ENCODE results near the gene SIGLEC10. TPM values are rescaled to one million over a fixed set of nuclear protein-coding genes. Genes with fewer than 3 reads are reported as not detected.

SIGLEC10 gene
- total RNA-seq, 1 donor from 2014 or later: not detected

GRCh38 chr19:51375504-51376221, 41.8 kb downstream of the SIGLEC10 start:
- no peak overlapping the region for H3K4me3 Mint-ChIP-seq
- no peaks in the 10 kb centered on the region for H3K36me3 Mint-ChIP-seq
- no peak for DNase-seq (ENCODE audit: low spot score in 2 of 2, unreplicated experiment in 2 of 2)
- no peaks in the 10 kb centered on the region for H3K9me3 Mint-ChIP-seq
- peaks cover 17% of the 10 kb centered on the region for H3K27me3 Mint-ChIP-seq (ENCODE audit: low read depth)
- H3K27ac Mint-ChIP-seq: no peak overlapping the region
- TF ChIP-seq CTCF (IDR thresholded peaks at IDR 0.05; ENCODE audit: unreplicated experiment): no peak
- H3K4me1 Mint-ChIP-seq: no peaks in the 10 kb centered on the region

- no peak within 1 kb of the TSS for H3K27ac Mint-ChIP-seq
- no peaks in the 10 kb centered on the region for H3K9me3 Mint-ChIP-seq
- no peak for TF ChIP-seq CTCF (IDR thresholded peaks at IDR 0.05; ENCODE audit: unreplicated experiment)
- no peak for DNase-seq (ENCODE audit: low spot score in 2 of 2, unreplicated experiment in 2 of 2)
- H3K4me3 Mint-ChIP-seq: no peak within 1 kb of the TSS
- H3K36me3 Mint-ChIP-seq: no peaks in the 10 kb centered on the region
- H3K4me1 Mint-ChIP-seq: peaks cover 5% of the 10 kb centered on the region
- peaks cover 19% of the 10 kb centered on the region for H3K27me3 Mint-ChIP-seq (ENCODE audit: low read depth)
These were observed 44.6 kb downstream of the SIGLEC10 start, which contains the start of gene NKG7 for GRCh38 chr19:51372649-51373504. TSS of gene NKG7 (minus strand) at chr19:51372654. CDS start at chr19:51372535, 119 bp downstream.

GRCh38 chr19:51372021-51372648, 45.3 kb downstream of the SIGLEC10 start:
- Mint-ChIP-seq H3K4me3 (no peak overlapping the region), H3K27ac (no peak overlapping the region), H3K4me1 (peaks cover 5% of the 10 kb centered on the region), H3K9me3 (no peaks in the 10 kb centered on the region), H3K36me3 (no peaks in the 10 kb centered on the region), H3K27me3 (ENCODE audit: low read depth) (peaks cover 19% of the 10 kb centered on the region)
- no peak for TF ChIP-seq CTCF (IDR thresholded peaks at IDR 0.05; ENCODE audit: unreplicated experiment)
- DNase-seq (ENCODE audit: low spot score in 2 of 2, unreplicated experiment in 2 of 2): no peak

GRCh38 chr19:51371186-51371690, 46.2 kb downstream of the SIGLEC10 start:
- Mint-ChIP-seq H3K9me3 (no peaks in the 10 kb centered on the region), H3K27ac (no peak overlapping the region), H3K36me3 (no peaks in the 10 kb centered on the region), H3K4me1 (peaks cover 5% of the 10 kb centered on the region), H3K27me3 (ENCODE audit: low read depth) (peaks cover 19% of the 10 kb centered on the region), H3K4me3 (no peak overlapping the region)
- DNase-seq (ENCODE audit: low spot score in 2 of 2, unreplicated experiment in 2 of 2): no peak
- TF ChIP-seq CTCF (IDR thresholded peaks at IDR 0.05; ENCODE audit: unreplicated experiment): no peak

- H3K36me3 Mint-ChIP-seq: no peaks in the 10 kb centered on the region
- no peak for DNase-seq (ENCODE audit: low spot score in 2 of 2, unreplicated experiment in 2 of 2)
- no peaks in the 10 kb centered on the region for H3K9me3 Mint-ChIP-seq
- H3K27me3 Mint-ChIP-seq (ENCODE audit: low read depth): peaks cover 19% of the 10 kb centered on the region
- H3K27ac Mint-ChIP-seq: no peak overlapping the region
- peak overlapping the region; percentile 22 for H3K4me3 Mint-ChIP-seq
- TF ChIP-seq CTCF (IDR thresholded peaks at IDR 0.05; ENCODE audit: unreplicated experiment): no peak
- H3K4me1 Mint-ChIP-seq: peaks cover 12% of the 10 kb centered on the region
These were observed 47.2 kb downstream of the SIGLEC10 start for GRCh38 chr19:51370230-51370629.
